CD4-positive, alpha-beta T cell treated with Interferon alpha-2 for 1 hour (primary cell): Measurements from ENCODE around the gene LGR4.
"Not testable (repeated sequence)": the region's sequence is repeated elsewhere in the genome, so short reads cannot be mapped to it uniquely, and the experiment has no call there.

Experiments
- DNase-seq, 2 donors: peaks; one replicate each; pipeline ENCODE4 v3.0.0-alpha.2; 2020 to 2022

LGR4 gene

DNA sequence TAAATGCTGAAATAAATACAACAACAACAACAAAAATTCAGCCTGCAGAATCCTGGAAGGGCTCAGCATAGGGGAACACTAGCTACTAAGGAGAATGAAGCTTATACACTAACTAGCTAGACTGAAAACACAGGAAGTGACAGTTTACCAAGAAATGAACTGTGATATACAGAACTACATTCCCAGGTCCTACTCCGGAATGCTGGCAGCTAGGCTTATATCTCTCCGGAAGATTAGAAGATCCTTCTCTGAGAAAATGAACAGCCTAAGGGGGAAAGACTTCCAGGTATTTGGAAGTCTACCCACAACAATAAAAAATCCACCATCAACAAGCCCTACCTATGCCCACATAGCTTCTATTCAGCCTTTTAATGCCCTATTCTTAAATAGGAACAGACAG is 140.6 kb downstream of the LGR4 start:
- DNase-seq = no peak

DNA sequence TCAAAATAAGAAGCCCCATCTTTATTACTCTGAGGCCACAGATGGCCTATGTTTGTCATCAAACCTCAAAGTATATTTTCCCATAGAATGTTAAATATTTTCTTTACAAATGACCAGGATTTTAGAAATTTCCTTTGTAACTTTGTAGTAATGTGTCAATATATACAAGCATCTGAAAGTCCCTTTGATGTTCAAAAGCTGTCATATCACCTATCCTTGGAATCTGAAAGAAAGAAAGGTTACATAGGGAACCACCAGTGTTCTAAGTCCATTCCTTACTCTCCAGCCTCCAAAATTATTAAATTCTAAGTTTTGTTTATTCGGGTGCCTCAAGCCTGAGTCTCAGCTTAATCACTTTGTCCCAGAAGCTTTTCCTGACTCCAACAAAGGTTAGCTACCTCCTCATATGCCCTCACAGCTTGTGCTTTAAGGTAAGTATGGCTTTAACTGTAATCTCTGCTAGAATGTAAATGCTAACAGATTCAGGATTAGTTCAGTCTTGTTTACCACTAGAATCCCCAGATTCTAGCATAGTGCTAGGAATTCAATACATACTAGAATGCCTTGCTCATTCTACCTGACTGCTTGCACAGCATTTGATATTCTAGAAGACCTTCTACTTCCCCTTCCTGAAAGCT is 141.8 kb downstream of the LGR4 start:
- no peak for DNase-seq

DNA sequence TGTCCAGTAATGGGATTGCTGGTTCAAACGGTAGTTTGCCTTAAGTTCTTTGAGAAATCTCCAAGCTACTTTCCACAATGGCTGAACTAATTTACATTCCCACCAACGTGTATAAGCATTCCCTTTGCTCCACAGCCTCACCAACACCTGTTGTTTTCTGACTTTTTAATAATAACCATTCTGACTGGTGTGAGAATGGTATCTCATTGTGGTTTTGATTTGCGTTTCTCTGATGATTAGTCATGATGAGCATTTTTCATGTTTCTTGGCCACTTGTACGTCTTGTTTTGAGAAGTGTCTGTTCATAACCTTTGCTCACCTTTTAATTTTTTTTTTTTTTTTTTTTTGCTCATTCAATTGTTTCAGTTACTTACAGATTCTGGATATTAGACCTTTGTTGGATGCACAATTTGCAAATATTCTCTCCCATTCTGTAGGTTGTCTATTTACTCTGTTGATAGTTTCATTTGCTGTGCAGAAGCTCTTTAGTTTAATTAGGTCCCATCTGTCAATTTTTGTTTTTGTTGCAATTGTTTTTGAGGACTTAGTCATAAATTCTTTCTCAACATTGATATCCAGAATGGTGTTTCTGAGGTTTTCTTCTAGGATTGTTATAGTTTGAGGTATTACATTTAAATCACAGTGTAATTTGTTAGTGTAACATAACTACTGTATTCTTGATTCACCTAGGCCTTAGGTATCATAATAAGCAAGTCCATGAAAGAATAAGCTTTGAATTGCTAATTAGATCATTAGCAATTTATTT is 142.5 kb downstream of the LGR4 start:
- no peak for DNase-seq

DNA sequence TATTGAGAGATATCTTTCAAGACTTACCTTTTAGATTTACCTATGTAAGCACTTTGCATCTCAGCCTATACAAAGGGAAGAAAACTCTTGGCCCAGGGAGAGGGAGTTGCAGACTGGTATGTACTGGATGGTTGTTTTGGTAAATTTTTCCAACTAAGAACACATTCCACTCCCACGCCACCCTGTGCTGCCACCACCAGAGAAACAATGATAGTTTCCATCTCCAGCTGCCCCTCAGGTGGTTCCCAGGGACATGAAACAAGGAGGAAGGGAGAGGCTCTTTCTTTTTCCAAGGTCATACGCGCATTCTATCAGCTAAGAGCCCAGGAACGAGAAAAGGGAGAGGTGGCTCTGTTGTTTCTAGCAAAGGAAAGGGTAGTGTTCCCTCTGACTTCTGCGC is 144.0 kb downstream of the LGR4 start:
- no peak for DNase-seq

DNA sequence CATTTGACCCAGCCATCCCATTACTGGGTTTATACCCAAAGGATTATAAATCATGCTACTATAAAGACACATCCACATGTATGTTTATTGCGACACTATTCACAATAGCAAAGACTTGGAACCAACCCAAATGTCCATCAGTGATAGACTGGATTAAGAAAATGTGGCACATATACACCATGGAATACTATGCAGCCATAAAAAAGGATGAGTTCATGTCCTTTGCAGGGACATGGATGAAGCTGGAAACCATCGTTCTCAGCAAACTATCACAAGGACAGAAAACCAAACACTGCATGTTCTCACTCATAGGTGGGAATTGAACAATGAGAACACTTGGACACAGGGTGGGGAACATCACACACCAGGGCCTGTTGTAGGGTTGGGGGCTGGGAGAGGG is 145.5 kb downstream of the LGR4 start:
- DNase-seq = not testable (repeated sequence)

DNA sequence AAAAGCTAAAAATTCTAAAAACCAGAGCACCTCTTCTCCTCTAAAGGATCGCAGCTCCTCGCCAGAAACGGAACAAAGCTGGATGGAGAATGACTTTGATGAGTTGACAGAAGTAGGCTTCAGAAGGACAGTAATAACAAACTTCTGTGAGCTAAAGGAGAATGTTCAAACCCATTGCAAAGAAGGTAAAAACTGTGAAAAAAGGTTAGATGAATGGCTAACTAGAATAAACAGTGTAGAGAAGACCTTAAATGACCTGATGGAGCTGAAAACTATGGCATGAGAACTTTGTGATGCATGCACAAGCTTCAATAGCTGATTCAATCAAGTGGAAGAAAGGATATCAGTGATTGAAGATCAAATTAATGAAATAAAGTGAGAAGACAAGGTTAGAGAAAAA is 150.4 kb downstream of the LGR4 start:
- DNase-seq = not testable (repeated sequence)

DNA sequence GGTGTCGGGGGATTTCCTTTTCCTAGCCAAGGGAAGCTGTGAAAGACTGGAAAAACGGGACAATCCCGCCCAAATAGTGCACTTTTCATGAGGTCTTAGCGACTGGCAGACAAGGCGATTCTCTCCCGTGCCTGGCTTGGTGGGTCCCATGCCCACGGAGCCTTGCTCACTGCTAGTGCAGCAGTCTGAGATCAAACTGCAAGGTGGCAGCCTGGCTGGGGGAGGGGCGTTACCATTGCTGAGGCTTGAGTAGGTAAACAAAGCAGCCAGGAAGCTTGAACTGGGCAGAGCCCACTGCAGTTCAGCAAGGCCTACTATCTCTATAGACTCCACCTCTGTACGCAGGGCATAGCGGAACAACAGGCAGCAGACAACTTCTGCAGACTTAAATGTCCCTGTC is 151.2 kb downstream of the LGR4 start:
- not testable (repeated sequence) for DNase-seq

DNA sequence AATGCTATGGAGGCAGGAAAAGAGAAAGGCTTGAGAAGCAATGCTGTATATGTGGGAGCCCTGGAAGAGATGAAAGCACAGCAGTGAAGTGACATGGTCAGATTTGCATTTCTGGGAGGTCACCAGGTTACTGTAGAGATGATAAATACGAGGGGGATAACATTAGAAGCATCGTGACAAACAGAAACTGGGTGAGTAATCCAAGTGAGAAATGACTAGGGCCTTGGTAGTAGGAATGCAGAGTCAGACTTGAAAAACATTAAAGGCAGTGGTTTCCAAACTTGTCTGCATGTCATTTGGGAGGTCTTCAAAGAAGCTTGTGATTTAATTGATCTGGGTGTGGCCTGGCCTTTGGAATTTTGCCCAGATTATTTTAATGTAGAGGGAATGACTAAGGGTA is 153.5 kb downstream of the LGR4 start:
- no peak for DNase-seq

DNA sequence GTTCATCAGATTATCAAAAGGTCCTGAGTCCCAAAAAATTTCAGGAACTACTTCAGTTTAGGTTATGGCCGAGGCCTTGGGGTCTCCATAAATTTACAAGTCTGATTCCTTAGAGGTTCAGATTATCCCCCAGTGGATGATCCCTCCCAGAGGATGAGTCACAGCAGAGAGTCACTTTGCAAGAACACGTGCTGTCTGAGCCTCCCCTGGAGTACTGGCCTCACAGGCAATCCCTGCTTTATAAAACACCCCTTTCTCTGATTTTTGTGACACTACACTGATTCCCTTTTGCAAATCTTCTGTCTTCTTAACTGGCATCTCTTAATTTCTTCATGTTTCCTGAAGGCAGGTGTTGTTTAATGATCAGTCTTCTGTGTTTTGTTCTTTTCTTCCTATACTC is 154.8 kb downstream of the LGR4 start:
- no peak for DNase-seq
